ENCODE results near the gene RMND1. TPM values are rescaled to one million over a fixed set of nuclear protein-coding genes. Genes with fewer than 3 reads are reported as not detected.

Gene RMND1
- total and polyA plus RNA-seq, 7 donors, result 8.0 to 18.3 (median 11.6) TPM

- H3K36me3 ChIP-seq (ENCODE audit: insufficient read depth in 1 of 2, low read depth in 1 of 2), result peaks cover 0 to 6% of the 10 kb centered on the region in 2 donors
- H3K4me3 ChIP-seq, result peak overlapping the region; percentile 97
- H3K9me3 ChIP-seq, result no peaks in the 10 kb centered on the region
- peaks cover 49% of the 10 kb centered on the region for H3K4me1 ChIP-seq
- peak; percentile 51 to 65 (median 62) for ATAC-seq
- H3K27ac ChIP-seq, result peak overlapping the region; percentile 100
- H3K27me3 ChIP-seq (ENCODE audit: insufficient read depth in 3 of 3, low read length in 2 of 3), result no peaks in the 10 kb centered on the region
- TF ChIP-seq CTCF (IDR thresholded peaks at IDR 0.05), result no peak
- DNase-seq, result peak; percentile 84 to 93
- 0% methylated on average over 27 to 77 of the region's 78 CpGs for WGBS, 3 donors
- intact Hi-C loops (cut with DNase I), result loop anchor here (2.0 to 5.0 kb wide), 2 partner anchors 61 to 62 kb away; partner anchors contain the start of gene RMND1 (in 2 of the 2)
These were observed 61.0 kb downstream of the RMND1 start for GRCh38 chr6:151390851-151391470.

- H3K4me1 ChIP-seq, result peaks cover 46% of the 10 kb centered on the region
- peak; percentile 87 to 93 (median 88) for ATAC-seq
- WGBS, 3 donors, result 0 to 1% (median 0%) methylated on average over 47 to 78 of the region's 79 CpGs
These were observed 61.6 kb downstream of the RMND1 start for GRCh38 chr6:151390276-151390850.

GRCh38 chr6:151389618-151390275 is 62.2 kb downstream of the RMND1 start:
- TF ChIP-seq CTCF (IDR thresholded peaks at IDR 0.05), result no peak
- intact Hi-C loops (cut with DNase I), result loop anchor here (2.0 to 5.0 kb wide), 2 partner anchors 63 kb away; partner anchors contain the start of gene RMND1 (in 2 of the 2)
- Histone ChIP-seq H3K27me3 (ENCODE audit: insufficient read depth in 3 of 3, low read length in 2 of 3) (no peaks in the 10 kb centered on the region), H3K36me3 (ENCODE audit: insufficient read depth in 1 of 2, low read depth in 1 of 2) (peaks cover 0 to 8% of the 10 kb centered on the region in 2 donors), H3K4me3 (peak overlapping the region; percentile 97), H3K4me1 (peaks cover 47% of the 10 kb centered on the region), H3K27ac (peak overlapping the region; percentile 100), H3K9me3 (no peaks in the 10 kb centered on the region)
- ATAC-seq, result peak in 1 of 4 donors; percentile 23
- WGBS, 3 donors, result 0 to 1% (median 0%) methylated on average over 52 to 54 of the region's 54 CpGs
- peak; percentile 65 to 80 for DNase-seq

More at GRCh38 chr6:151390276-151390850, 61.6 kb downstream of the RMND1 start:
- Histone ChIP-seq H3K9me3 (no peaks in the 10 kb centered on the region), H3K27ac (peak overlapping the region; percentile 100), H3K4me3 (peak overlapping the region; percentile 97), H3K36me3 (ENCODE audit: insufficient read depth in 1 of 2, low read depth in 1 of 2) (peaks cover 0 to 6% of the 10 kb centered on the region in 2 donors), H3K27me3 (ENCODE audit: insufficient read depth in 3 of 3, low read length in 2 of 3) (no peaks in the 10 kb centered on the region)
- peak; percentile 98 to 99 for DNase-seq
- intact Hi-C loops (cut with DNase I), result loop anchor here (2.0 to 5.0 kb wide), 2 partner anchors 62 kb away; partner anchors contain the start of gene RMND1 (in 2 of the 2)
- no peak for TF ChIP-seq CTCF (IDR thresholded peaks at IDR 0.05)

GRCh38 chr6:151388997-151389617 is 62.8 kb downstream of the RMND1 start:
- H3K4me3 ChIP-seq, result peak overlapping the region; percentile 97
- peak overlapping the region; percentile 100 for H3K27ac ChIP-seq
- H3K9me3 ChIP-seq, result no peaks in the 10 kb centered on the region
- DNase-seq (no peak), ATAC-seq (no peak)
- H3K27me3 ChIP-seq (ENCODE audit: insufficient read depth in 3 of 3, low read length in 2 of 3), result no peaks in the 10 kb centered on the region
- no peak for TF ChIP-seq CTCF (IDR thresholded peaks at IDR 0.05)
- intact Hi-C loops (cut with DNase I), result no loop called here
- H3K36me3 ChIP-seq (ENCODE audit: insufficient read depth in 1 of 2, low read depth in 1 of 2), result peaks cover 0 to 14% of the 10 kb centered on the region in 2 donors
- H3K4me1 ChIP-seq, result peaks cover 51% of the 10 kb centered on the region
- whole genome bisulfite sequencing, 3 donors, result 25 to 30% (median 26%) methylated on average over 12 of the region's 12 CpGs
